HepG2 (cell line): ENCODE results near the gene CDKN1A. TPM values are rescaled to one million over a fixed set of nuclear protein-coding genes. Genes with fewer than 3 reads are reported as not detected.

Experiments used
- ARID2 ChIP-seq: sonication (generic); formaldehyde crosslinking; IDR thresholded peaks from 2 replicates; pipeline ENCODE4 v1.8.1; 2022; ENCODE audit warnings: mild to moderate bottlenecking, missing genetic modification reagents, borderline replicate concordance
- ESRRA ChIP-seq: sonication (generic); formaldehyde crosslinking; IDR thresholded peaks from 2 replicates; pipeline ENCODE4 v1.5.1; 2020; ENCODE audit warnings: mild to moderate bottlenecking, low read depth, missing genetic modification reagents
- HDAC1 ChIP-seq: sonication (generic); formaldehyde crosslinking; IDR thresholded peaks from 2 replicates; pipeline ENCODE4 v1.5.1; 2020; ENCODE audit warnings: mild to moderate bottlenecking, missing genetic modification reagents
- HDAC2 ChIP-seq: sonication (generic); formaldehyde crosslinking; IDR thresholded peaks from 2 replicates; pipeline ENCODE4 v1.4.0; 2020; ENCODE audit warnings: missing genetic modification reagents
- KLF16 ChIP-seq, 2 experiments: sonication (generic) in 1 of 2; formaldehyde crosslinking in 1 of 2; IDR thresholded peaks; 2 replicates each; pipeline versions ENCODE4 v1.6.1 to v1.8.0; 2016 to 2023; ENCODE audit warnings: missing genetic modification reagents in 2 of 2, missing compliant biosample characterization in 1 of 2
- MYNN ChIP-seq: sonication (generic); formaldehyde crosslinking; IDR thresholded peaks from 2 replicates; pipeline ENCODE4 v1.4.0; 2020; ENCODE audit warnings: mild to moderate bottlenecking, low read depth, missing genetic modification reagents
- NFIC ChIP-seq: IDR thresholded peaks from 2 replicates; pipeline ENCODE4 v1.6.1; 2012; ENCODE audit warnings: mild to moderate bottlenecking, low read length, inconsistent platforms
- NONO ChIP-seq, 2 experiments: fragments of 450-650 bp in 1 of 2; sonication (generic) in 1 of 2; formaldehyde crosslinking in 1 of 2; IDR thresholded peaks in 1 of 2; conservative IDR thresholded peaks in 1 of 2; 2 replicates each; pipeline versions ENCODE4 v1.6.1 to v1.8.0; 2017 to 2022; ENCODE audit warnings: mild to moderate bottlenecking in 1 of 2, missing genetic modification reagents in 1 of 2, moderate library complexity in 1 of 2
- NR2F1 ChIP-seq, 2 experiments: fragments of 450-650 bp in 1 of 2; formaldehyde crosslinking in 1 of 2; IDR thresholded peaks; 2 replicates each; pipeline versions ENCODE4 v1.5.0 to v1.6.1; 2016 to 2020; ENCODE audit warnings: mild to moderate bottlenecking in 1 of 2, missing compliant biosample characterization in 1 of 2, missing genetic modification reagents in 1 of 2, moderate library complexity in 1 of 2
- NRL ChIP-seq: sonication (generic); formaldehyde crosslinking; IDR thresholded peaks from 2 replicates; pipeline ENCODE4 v1.5.0; 2020; ENCODE audit warnings: missing genetic modification reagents, mild to moderate bottlenecking, moderate library complexity, borderline replicate concordance
- RBFOX2 ChIP-seq: fragments of 200-400 bp; formaldehyde crosslinking; IDR thresholded peaks from 2 replicates; pipeline ENCODE4 v1.6.1; 2017; ENCODE audit warnings: low read depth, mild to moderate bottlenecking, low read length
- ZNF564 ChIP-seq: sonication (generic); formaldehyde crosslinking; IDR thresholded peaks from 2 replicates; pipeline ENCODE4 v1.8.1; 2023; ENCODE audit warnings: mild to moderate bottlenecking, missing genetic modification reagents
- ZNF713 ChIP-seq: sonication (generic); formaldehyde crosslinking; IDR thresholded peaks from 2 replicates; pipeline ENCODE4 v1.4.0; 2020; ENCODE audit warnings: mild to moderate bottlenecking, missing genetic modification reagents
- ZNF75D ChIP-seq: sonication (generic); formaldehyde crosslinking; IDR thresholded peaks from 2 replicates; pipeline ENCODE4 v1.8.1; 2023; ENCODE audit warnings: missing genetic modification reagents, mild to moderate bottlenecking, borderline replicate concordance
- polyA plus RNA-seq, 8 experiments: library from polyadenylated mRNA; depleted of rRNA in 3 of 8; stranded (reverse) in 7 of 8; unstranded in 1 of 8; fragments of >200 nt; fragmentation: Illumina TruSeq in 4 of 8; extraction: Trizol in 4 of 8; gene quantifications; 2 replicates each; pipeline versions ENCODE4 v1.2.1 to v1.2.3, GENCODE V29; 2011 to 2016; ENCODE audit warnings: low read depth in 4 of 8, missing spikeins in 1 of 8, mixed read lengths in 1 of 8; ENCODE audit not compliant: insufficient read depth in 1 of 8
- total RNA-seq, 5 experiments: library from RNA; depleted of rRNA; stranded (reverse); fragments of >200 nt; fragmentation: Illumina TruSeq; extraction: Trizol; gene quantifications; 2 replicates each; pipeline ENCODE4 v1.2.3, GENCODE V29; 2016; ENCODE audit warnings: low read depth in 1 of 5
- TF ChIP-seq, protein P1 (sequence below), 2 experiments: fragments of 450-650 bp in 1 of 2; sonication (generic) in 1 of 2; formaldehyde crosslinking; IDR thresholded peaks; 2 replicates each; pipeline versions ENCODE4 v1.5.0 to v1.8.0; 2020 to 2022; ENCODE audit warnings: mild to moderate bottlenecking in 1 of 2, missing genetic modification reagents in 1 of 2
- TF ChIP-seq, protein P2 (sequence below): fragments of 450-650 bp; IDR thresholded peaks from 2 replicates; pipeline ENCODE4 v1.6.1; 2017; ENCODE audit warnings: mild to moderate bottlenecking
- TF ChIP-seq, protein P3 (sequence below): sonication (generic); formaldehyde crosslinking; IDR thresholded peaks from 2 replicates; pipeline ENCODE4 v1.4.0; 2020; ENCODE audit warnings: missing genetic modification reagents, borderline replicate concordance
- TF ChIP-seq, protein P4 (sequence below): sonication (generic); formaldehyde crosslinking; IDR thresholded peaks from 2 replicates; pipeline ENCODE4 v1.8.0; 2022; ENCODE audit warnings: mild to moderate bottlenecking, missing genetic modification reagents; ENCODE audit not compliant: insufficient replicate concordance
- TF ChIP-seq, protein P5 (sequence below): sonication (generic); formaldehyde crosslinking; IDR thresholded peaks from 2 replicates; pipeline ENCODE4 v1.4.0; 2020; ENCODE audit warnings: missing genetic modification reagents

CDKN1A gene
- total and polyA plus RNA-seq, 2 of the 13 experiments (the other 11 are each of a cell fraction or from before 2014, with no cell fraction given): 60.7 to 92.1 TPM

DNA sequence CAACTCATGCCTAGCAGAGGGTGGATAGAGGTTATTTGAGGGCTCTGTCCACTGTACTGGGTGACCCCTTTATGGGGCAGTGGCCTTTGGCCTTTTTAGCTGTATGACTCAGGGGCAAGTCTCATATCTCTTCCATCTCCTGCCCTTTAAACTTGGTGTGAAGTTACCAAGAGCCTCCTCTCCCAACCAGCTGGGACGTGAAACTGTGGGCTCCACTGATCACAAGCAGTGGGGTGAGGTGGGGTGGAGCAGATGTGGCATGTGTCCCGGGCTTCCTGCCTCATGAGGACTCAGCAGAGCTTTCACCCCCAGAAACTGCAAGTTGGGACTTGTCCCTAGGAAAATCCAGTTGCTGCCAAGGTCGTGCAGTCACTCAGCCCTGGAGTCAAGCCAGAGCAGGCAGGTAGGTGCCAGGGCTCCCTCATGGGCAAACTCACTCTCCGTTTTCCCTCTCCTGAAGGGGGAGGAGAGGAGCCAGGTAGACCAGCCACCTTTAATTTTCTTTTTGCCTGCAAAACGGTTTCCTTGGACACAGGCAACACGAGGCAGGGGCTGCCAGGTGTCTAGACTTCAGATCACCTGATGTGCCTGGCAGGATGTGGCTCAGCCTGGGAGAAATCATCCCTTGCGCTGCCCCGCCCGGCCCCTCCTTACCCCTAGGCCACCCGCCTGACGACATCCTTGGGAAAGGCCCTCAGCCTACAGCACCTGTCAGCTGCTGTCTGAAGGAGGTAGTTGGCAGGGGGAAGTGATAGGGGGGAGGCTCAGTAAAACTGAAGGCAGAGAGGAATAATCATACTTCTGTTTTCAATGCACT lies 4.0 kb downstream of the CDKN1A start (continued):
- TF ChIP-seq NR2F1 (CRISPR knock-in tag; IDR thresholded peaks at IDR 0.05): peak; percentile 86 to 93
- no peak for TF ChIP-seq NONO (IDR thresholded peaks at IDR 0.05)
- TF ChIP-seq NONO (CRISPR knock-in tag; conservative IDR thresholded peaks at IDR 0.05): peak; percentile 54; the same call in 1 of the 2 replicates
- TF ChIP-seq, protein P1, sequence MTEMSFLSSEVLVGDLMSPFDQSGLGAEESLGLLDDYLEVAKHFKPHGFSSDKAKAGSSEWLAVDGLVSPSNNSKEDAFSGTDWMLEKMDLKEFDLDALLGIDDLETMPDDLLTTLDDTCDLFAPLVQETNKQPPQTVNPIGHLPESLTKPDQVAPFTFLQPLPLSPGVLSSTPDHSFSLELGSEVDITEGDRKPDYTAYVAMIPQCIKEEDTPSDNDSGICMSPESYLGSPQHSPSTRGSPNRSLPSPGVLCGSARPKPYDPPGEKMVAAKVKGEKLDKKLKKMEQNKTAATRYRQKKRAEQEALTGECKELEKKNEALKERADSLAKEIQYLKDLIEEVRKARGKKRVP (CRISPR knock-in tag; IDR thresholded peaks at IDR 0.05): 0 out of 4 replicates have a peak, but pooled peaks of 1 of the 2 experiments have one; percentile 19
- no peak for TF ChIP-seq MYNN (CRISPR knock-in tag)
- TF ChIP-seq RBFOX2: no peak
- TF ChIP-seq, protein P2, sequence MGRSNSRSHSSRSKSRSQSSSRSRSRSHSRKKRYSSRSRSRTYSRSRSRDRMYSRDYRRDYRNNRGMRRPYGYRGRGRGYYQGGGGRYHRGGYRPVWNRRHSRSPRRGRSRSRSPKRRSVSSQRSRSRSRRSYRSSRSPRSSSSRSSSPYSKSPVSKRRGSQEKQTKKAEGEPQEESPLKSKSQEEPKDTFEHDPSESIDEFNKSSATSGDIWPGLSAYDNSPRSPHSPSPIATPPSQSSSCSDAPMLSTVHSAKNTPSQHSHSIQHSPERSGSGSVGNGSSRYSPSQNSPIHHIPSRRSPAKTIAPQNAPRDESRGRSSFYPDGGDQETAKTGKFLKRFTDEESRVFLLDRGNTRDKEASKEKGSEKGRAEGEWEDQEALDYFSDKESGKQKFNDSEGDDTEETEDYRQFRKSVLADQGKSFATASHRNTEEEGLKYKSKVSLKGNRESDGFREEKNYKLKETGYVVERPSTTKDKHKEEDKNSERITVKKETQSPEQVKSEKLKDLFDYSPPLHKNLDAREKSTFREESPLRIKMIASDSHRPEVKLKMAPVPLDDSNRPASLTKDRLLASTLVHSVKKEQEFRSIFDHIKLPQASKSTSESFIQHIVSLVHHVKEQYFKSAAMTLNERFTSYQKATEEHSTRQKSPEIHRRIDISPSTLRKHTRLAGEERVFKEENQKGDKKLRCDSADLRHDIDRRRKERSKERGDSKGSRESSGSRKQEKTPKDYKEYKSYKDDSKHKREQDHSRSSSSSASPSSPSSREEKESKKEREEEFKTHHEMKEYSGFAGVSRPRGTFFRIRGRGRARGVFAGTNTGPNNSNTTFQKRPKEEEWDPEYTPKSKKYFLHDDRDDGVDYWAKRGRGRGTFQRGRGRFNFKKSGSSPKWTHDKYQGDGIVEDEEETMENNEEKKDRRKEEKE: no peak
- TF ChIP-seq ESRRA (CRISPR knock-in tag): peak; percentile 62; the same call in 1 of the 2 replicates
- peak; percentile 16; the same call in 1 of the 2 replicates for TF ChIP-seq ARID2
- TF ChIP-seq HDAC2 (CRISPR knock-in tag): peak; percentile 43; the same call in 1 of the 2 replicates
- TF ChIP-seq, protein P3, sequence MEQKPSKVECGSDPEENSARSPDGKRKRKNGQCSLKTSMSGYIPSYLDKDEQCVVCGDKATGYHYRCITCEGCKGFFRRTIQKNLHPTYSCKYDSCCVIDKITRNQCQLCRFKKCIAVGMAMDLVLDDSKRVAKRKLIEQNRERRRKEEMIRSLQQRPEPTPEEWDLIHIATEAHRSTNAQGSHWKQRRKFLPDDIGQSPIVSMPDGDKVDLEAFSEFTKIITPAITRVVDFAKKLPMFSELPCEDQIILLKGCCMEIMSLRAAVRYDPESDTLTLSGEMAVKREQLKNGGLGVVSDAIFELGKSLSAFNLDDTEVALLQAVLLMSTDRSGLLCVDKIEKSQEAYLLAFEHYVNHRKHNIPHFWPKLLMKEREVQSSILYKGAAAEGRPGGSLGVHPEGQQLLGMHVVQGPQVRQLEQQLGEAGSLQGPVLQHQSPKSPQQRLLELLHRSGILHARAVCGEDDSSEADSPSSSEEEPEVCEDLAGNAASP: peak; percentile 97; the same call in 1 of the 2 replicates
- TF ChIP-seq, protein P4, sequence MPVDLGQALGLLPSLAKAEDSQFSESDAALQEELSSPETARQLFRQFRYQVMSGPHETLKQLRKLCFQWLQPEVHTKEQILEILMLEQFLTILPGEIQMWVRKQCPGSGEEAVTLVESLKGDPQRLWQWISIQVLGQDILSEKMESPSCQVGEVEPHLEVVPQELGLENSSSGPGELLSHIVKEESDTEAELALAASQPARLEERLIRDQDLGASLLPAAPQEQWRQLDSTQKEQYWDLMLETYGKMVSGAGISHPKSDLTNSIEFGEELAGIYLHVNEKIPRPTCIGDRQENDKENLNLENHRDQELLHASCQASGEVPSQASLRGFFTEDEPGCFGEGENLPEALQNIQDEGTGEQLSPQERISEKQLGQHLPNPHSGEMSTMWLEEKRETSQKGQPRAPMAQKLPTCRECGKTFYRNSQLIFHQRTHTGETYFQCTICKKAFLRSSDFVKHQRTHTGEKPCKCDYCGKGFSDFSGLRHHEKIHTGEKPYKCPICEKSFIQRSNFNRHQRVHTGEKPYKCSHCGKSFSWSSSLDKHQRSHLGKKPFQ (CRISPR knock-in tag): peak; percentile 61
- no peak for TF ChIP-seq ZNF713 (CRISPR knock-in tag)
- TF ChIP-seq ZNF564 (CRISPR knock-in tag): no peak
- 0 out of 4 replicates have a peak, but pooled peaks of 1 of the 2 experiments have one; percentile 14 for TF ChIP-seq KLF16 (CRISPR knock-in tag; IDR thresholded peaks at IDR 0.05)
- TF ChIP-seq NFIC: 0 out of 2 replicates have a peak, but pooled peaks have one; percentile 36
- peak; percentile 34; the same call in 1 of the 2 replicates for TF ChIP-seq HDAC1 (CRISPR knock-in tag)
- peak; percentile 67; the same call in 1 of the 2 replicates for TF ChIP-seq NRL (CRISPR knock-in tag)
- TF ChIP-seq, protein P5, sequence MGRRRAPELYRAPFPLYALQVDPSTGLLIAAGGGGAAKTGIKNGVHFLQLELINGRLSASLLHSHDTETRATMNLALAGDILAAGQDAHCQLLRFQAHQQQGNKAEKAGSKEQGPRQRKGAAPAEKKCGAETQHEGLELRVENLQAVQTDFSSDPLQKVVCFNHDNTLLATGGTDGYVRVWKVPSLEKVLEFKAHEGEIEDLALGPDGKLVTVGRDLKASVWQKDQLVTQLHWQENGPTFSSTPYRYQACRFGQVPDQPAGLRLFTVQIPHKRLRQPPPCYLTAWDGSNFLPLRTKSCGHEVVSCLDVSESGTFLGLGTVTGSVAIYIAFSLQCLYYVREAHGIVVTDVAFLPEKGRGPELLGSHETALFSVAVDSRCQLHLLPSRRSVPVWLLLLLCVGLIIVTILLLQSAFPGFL (CRISPR knock-in tag): 0 out of 2 replicates have a peak, but pooled peaks have one; percentile 9
- no peak for TF ChIP-seq ZNF75D (CRISPR knock-in tag)
